ENCODE measurements around the gene UPK2. TPM values are rescaled to one million over a fixed set of nuclear protein-coding genes. Genes with fewer than 3 reads are reported as not detected.
A peak's percentile ranks its signal among the peaks of the same experiment; 100 is the strongest.

Gene UPK2
- polyA plus RNA-seq, 1 donor from 2014 or later = not detected

DNA sequence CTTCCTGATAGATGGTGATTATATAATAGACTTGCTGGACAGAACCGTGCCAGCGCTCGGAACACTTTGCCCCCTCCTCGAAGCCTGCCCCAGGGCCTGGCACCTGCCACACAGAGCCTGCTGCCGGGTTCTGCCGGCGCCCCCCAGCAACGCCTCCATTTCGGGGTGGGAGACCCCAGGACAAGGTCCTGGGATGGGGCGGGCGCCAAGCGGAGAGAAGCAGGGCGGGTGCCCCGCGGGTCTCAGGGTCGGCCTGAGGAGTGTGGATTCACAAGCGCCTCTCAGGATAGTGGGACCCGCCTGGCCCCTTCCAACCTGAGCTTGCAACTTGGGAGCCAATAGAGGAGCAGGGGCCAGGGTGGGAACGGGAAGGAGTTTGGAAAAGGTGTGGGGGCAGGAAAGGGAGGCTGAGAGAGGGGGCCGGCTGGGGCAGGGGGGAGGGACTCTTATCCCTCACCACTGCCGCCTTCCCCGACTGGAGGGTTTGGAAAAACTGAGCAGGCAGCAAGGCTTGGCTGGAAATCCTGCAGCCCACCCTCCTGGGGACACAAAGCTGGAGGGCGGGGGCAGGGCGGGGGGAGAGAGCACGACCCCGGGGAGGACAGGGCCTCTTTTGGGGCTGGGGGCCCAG, 27.1 kb upstream of the UPK2 start:
- peak overlapping the region; percentile 99 for H3K4me3 ChIP-seq (ENCODE audit: low read length)
- H3K9me2 ChIP-seq (ENCODE audit: insufficient read depth, low read length) = no peaks in the 10 kb centered on the region
- H3K27me3 ChIP-seq (ENCODE audit: insufficient read depth, low read depth, low read length) = no peaks in the 10 kb centered on the region
- peak overlapping the region; percentile 73 for H2AFZ ChIP-seq (ENCODE audit: low read depth, low read length)
- H3K79me2 ChIP-seq (replicated peaks; ENCODE audit: insufficient read depth, low read length) = peaks cover 13% of the 10 kb centered on the region
- H3K4me2 ChIP-seq (ENCODE audit: low read length) = peak overlapping the region; percentile 99
- H3K9me3 ChIP-seq (ENCODE audit: low read length) = no peaks in the 10 kb centered on the region
- peak overlapping the region; percentile 99 for H3K27ac ChIP-seq (ENCODE audit: low read length)
- TF ChIP-seq TAF1 (IDR thresholded peaks at IDR 0.05; ENCODE audit: low read depth) (peak; percentile 44), REST (IDR thresholded peaks at IDR 0.05; ENCODE audit: borderline replicate concordance) (no peak)
- peak overlapping the region; percentile 99 for H3K9ac ChIP-seq (ENCODE audit: low read length)
- H3F3A ChIP-seq (ENCODE audit: insufficient read depth, low read length, poor library complexity, severe bottlenecking) = no peaks in the 10 kb centered on the region
- H3K36me3 ChIP-seq (ENCODE audit: insufficient read depth, low read length) = no peaks in the 10 kb centered on the region
- H4K20me1 ChIP-seq (ENCODE audit: insufficient read depth) = peaks cover 8% of the 10 kb centered on the region

- Histone ChIP-seq H3F3A (ENCODE audit: insufficient read depth, low read length, poor library complexity, severe bottlenecking) (no peaks in the 10 kb centered on the region), H3K79me2 (replicated peaks; ENCODE audit: insufficient read depth, low read length) (peaks cover 7% of the 10 kb centered on the region), H3K27ac (ENCODE audit: low read length) (peak overlapping the region; percentile 99), H3K4me3 (ENCODE audit: low read length) (peak overlapping the region; percentile 99), H3K36me3 (ENCODE audit: insufficient read depth, low read length) (no peaks in the 10 kb centered on the region), H3K27me3 (ENCODE audit: insufficient read depth, low read depth, low read length) (no peaks in the 10 kb centered on the region), H3K9me3 (ENCODE audit: low read length) (no peaks in the 10 kb centered on the region), H2AFZ (ENCODE audit: low read depth, low read length) (peak overlapping the region; percentile 35), H3K9me2 (ENCODE audit: insufficient read depth, low read length) (no peaks in the 10 kb centered on the region), H3K4me2 (ENCODE audit: low read length) (peak overlapping the region; percentile 71), H3K9ac (ENCODE audit: low read length) (peak overlapping the region; percentile 99), H4K20me1 (ENCODE audit: insufficient read depth) (peaks cover 1% of the 10 kb centered on the region)
- TF ChIP-seq EP300 (conservative IDR thresholded peaks at IDR 0.05; ENCODE audit: poor library complexity, severe bottlenecking) = no peak
- TF ChIP-seq POLR2AphosphoS5 (IDR thresholded peaks at IDR 0.05) = peak; percentile 45
These were observed 26.5 kb upstream of the UPK2 start for GRCh38 chr11:118929501-118930093.

GRCh38 chr11:118930094-118930712, 25.9 kb upstream of the UPK2 start:
- H3K4me2 ChIP-seq (ENCODE audit: low read length) = peak overlapping the region; percentile 87
- H3K9me2 ChIP-seq (ENCODE audit: insufficient read depth, low read length) = no peaks in the 10 kb centered on the region
- TF ChIP-seq, protein P1, sequence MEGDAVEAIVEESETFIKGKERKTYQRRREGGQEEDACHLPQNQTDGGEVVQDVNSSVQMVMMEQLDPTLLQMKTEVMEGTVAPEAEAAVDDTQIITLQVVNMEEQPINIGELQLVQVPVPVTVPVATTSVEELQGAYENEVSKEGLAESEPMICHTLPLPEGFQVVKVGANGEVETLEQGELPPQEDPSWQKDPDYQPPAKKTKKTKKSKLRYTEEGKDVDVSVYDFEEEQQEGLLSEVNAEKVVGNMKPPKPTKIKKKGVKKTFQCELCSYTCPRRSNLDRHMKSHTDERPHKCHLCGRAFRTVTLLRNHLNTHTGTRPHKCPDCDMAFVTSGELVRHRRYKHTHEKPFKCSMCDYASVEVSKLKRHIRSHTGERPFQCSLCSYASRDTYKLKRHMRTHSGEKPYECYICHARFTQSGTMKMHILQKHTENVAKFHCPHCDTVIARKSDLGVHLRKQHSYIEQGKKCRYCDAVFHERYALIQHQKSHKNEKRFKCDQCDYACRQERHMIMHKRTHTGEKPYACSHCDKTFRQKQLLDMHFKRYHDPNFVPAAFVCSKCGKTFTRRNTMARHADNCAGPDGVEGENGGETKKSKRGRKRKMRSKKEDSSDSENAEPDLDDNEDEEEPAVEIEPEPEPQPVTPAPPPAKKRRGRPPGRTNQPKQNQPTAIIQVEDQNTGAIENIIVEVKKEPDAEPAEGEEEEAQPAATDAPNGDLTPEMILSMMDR (IDR thresholded peaks at IDR 0.05; ENCODE audit: poor library complexity, severe bottlenecking) = peak; percentile 98
- peak; percentile 45 for TF ChIP-seq TAF1 (IDR thresholded peaks at IDR 0.05; ENCODE audit: low read depth)
- peak; percentile 50 for TF ChIP-seq REST (IDR thresholded peaks at IDR 0.05; ENCODE audit: borderline replicate concordance)
- TF ChIP-seq POLR2AphosphoS5 (IDR thresholded peaks at IDR 0.05) = peak; percentile 67
- TF ChIP-seq SMC3 (conservative IDR thresholded peaks at IDR 0.05; ENCODE audit: poor library complexity) = peak; percentile 94
- TF ChIP-seq RAD21 (conservative IDR thresholded peaks at IDR 0.05) = peak; percentile 83
- TF ChIP-seq EP300 (conservative IDR thresholded peaks at IDR 0.05; ENCODE audit: poor library complexity, severe bottlenecking) = peak; percentile 54
- TF ChIP-seq MXI1 (conservative IDR thresholded peaks at IDR 0.05; ENCODE audit: poor library complexity, severe bottlenecking) = peak; percentile 61
- TF ChIP-seq EZH2 (IDR thresholded peaks at IDR 0.05; ENCODE audit: borderline replicate concordance, insufficient read depth, low read length, poor library complexity, severe bottlenecking) = no peak
- H3K9ac ChIP-seq (ENCODE audit: low read length) = peak overlapping the region; percentile 99
- H3K27me3 ChIP-seq (ENCODE audit: insufficient read depth, low read depth, low read length) = no peaks in the 10 kb centered on the region
- H2AFZ ChIP-seq (ENCODE audit: low read depth, low read length) = peak overlapping the region; percentile 35
- H4K20me1 ChIP-seq (ENCODE audit: insufficient read depth) = no peaks in the 10 kb centered on the region
- peak overlapping the region; percentile 99 for H3K4me3 ChIP-seq (ENCODE audit: low read length)
- H3K9me3 ChIP-seq (ENCODE audit: low read length) = no peaks in the 10 kb centered on the region
- no peaks in the 10 kb centered on the region for H3K36me3 ChIP-seq (ENCODE audit: insufficient read depth, low read length)
- no peaks in the 10 kb centered on the region for H3F3A ChIP-seq (ENCODE audit: insufficient read depth, low read length, poor library complexity, severe bottlenecking)
- peaks cover under 1% of the 10 kb centered on the region for H3K79me2 ChIP-seq (replicated peaks; ENCODE audit: insufficient read depth, low read length)
- H3K27ac ChIP-seq (ENCODE audit: low read length) = peak overlapping the region; percentile 99

Data from neural cell (in vitro differentiated cells).